HUES64 (cell line): ENCODE results near the gene CNTNAP2.

Experiments used
- H3K27ac ChIP-seq: 2 replicates; pipeline ENCODE4 v1.7.0; 2013; ENCODE audit warnings: low read depth, low read length, inconsistent platforms
- H3K27me3 ChIP-seq: 2 replicates; pipeline ENCODE4 v1.6.1; 2013; ENCODE audit warnings: mild to moderate bottlenecking, low read length; ENCODE audit not compliant: insufficient read depth
- H3K36me3 ChIP-seq: 2 replicates; pipeline ENCODE4 v1.6.1; 2013; ENCODE audit warnings: mild to moderate bottlenecking, low read length; ENCODE audit not compliant: insufficient read depth
- H3K4me1 ChIP-seq: 2 replicates; pipeline ENCODE4 v1.6.1; 2013; ENCODE audit warnings: mild to moderate bottlenecking, low read length, moderate library complexity; ENCODE audit not compliant: insufficient read depth
- H3K4me3 ChIP-seq: 2 replicates; pipeline ENCODE4 v1.5.1; 2013; ENCODE audit warnings: mild to moderate bottlenecking, low read length, moderate library complexity
- H3K9ac ChIP-seq: 2 replicates; pipeline ENCODE4 v1.6.1; 2013; ENCODE audit warnings: mild to moderate bottlenecking, low read depth, low read length
- H3K9me3 ChIP-seq: 2 replicates; pipeline ENCODE4 v1.6.1; 2013; ENCODE audit warnings: low read depth, low read length; ENCODE audit not compliant: insufficient read depth
- whole genome bisulfite sequencing: fragments of 150-250, 120-280 bp; methylation state at CpG from one replicate; pipeline ENCODE4 v1.1.7; 2013; ENCODE audit warnings: missing lambda C conversion rate; 5-methylcytosine and 5-hydroxymethylcytosine counted together

CNTNAP2 gene

DNA sequence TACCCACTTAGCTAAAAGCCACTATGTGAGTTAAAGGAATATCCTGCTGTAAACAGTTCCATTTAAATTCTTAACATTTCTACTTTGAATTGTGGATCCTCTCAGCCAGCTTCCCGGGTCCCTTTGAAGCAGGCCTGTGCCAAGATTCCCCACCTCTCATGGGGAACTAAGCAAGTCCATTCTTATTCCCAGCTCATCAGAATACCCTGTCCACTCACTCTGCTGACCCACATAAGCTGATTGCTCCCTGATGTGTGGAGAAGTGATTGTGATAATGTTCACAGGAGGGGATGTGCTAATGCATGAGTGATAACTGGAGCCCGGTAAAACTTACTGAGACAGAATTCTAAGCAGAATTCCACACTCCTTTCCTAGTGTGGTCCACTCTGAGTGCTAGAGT is 709.7 kb downstream of the CNTNAP2 start:
- Histone ChIP-seq H3K9ac (no peak overlapping the region), H3K27me3 (no peaks in the 10 kb centered on the region), H3K4me3 (no peak overlapping the region), H3K4me1 (peaks cover 16% of the 10 kb centered on the region), H3K27ac (peak overlapping the region; percentile 28; the same call in 1 of the 2 replicates), H3K9me3 (no peaks in the 10 kb centered on the region), H3K36me3 (no peaks in the 10 kb centered on the region)
- WGBS, result 25% methylated on average over 2 of the region's 2 CpGs

DNA sequence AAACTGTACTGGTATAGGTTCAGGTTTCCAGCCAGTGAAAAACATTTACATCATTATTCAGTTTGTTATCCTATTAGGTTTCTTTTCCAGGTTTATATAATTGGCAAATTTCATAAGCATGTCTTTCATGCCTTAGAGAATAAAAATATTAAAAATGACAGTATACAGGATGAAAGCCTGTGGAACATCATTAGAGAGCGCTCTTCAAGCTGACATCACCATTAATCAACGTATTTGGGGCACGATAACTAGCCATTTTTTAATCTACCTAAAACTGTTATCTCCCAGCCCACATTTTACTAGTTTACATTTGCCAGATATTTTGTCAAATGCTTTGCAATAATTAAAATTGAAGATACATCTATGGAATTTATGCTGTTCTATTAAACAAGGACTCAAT is 714.1 kb downstream of the CNTNAP2 start:
- no peak overlapping the region for H3K4me3 ChIP-seq
- no peaks in the 10 kb centered on the region for H3K36me3 ChIP-seq
- no peaks in the 10 kb centered on the region for H3K27me3 ChIP-seq
- H3K9me3 ChIP-seq, result no peaks in the 10 kb centered on the region
- 91% methylated on average over 3 of the region's 3 CpGs for WGBS
- H3K9ac ChIP-seq, result no peak overlapping the region
- H3K27ac ChIP-seq, result no peak overlapping the region
- peaks cover 13% of the 10 kb centered on the region for H3K4me1 ChIP-seq

DNA sequence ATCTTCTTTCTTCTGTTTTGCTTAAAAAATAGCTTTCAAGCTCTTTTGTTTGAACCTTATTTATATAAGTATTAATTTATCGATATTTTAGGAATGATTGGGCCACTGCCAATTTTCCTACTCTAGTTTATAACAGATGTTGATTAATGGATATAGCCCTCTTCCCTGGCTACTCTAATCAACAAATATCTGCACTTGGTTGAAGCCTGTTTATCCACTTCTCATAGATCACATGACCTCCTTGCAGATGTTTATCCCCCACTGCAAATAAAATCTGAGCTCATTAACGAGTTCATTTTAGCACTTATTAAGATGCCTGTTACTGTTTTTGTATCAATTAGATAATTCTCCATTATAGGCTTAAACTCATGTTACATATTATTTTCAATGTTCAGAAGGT is 715.3 kb downstream of the CNTNAP2 start:
- Histone ChIP-seq H3K36me3 (no peaks in the 10 kb centered on the region), H3K27ac (no peak overlapping the region), H3K4me3 (no peak overlapping the region), H3K4me1 (peaks cover 1% of the 10 kb centered on the region; the same call in 1 of the 2 replicates), H3K9ac (no peak overlapping the region), H3K9me3 (no peaks in the 10 kb centered on the region), H3K27me3 (no peaks in the 10 kb centered on the region)
- WGBS, result 100% methylated on average over 1 of the region's 2 CpGs

DNA sequence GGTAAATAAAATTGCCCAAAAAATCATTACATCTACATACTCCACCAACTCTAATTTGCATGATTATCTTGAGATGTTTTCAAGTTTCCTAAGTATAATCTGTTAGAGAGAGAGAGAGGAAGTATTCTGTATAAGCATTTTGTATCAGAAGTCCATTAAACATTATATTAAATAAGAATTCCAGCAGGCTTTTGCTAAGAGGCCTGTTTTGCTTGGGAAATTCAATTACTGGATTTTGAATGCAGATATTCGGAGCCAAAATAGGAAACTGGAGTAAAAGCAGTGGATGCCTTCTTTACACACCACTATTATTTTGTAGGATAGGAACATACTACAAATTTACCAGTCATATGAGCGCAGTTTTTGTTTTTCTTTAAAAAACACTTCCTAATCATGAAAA is 727.8 kb downstream of the CNTNAP2 start:
- Histone ChIP-seq H3K4me1 (no peaks in the 10 kb centered on the region), H3K9ac (no peak overlapping the region), H3K9me3 (no peaks in the 10 kb centered on the region), H3K27me3 (no peaks in the 10 kb centered on the region), H3K27ac (no peak overlapping the region), H3K36me3 (no peaks in the 10 kb centered on the region), H3K4me3 (no peak overlapping the region)
- WGBS, result 100% methylated on average over 1 of the region's 2 CpGs

GRCh38 chr7:146858690-146859089 is 742.1 kb downstream of the CNTNAP2 start:
- no peaks in the 10 kb centered on the region for H3K27me3 ChIP-seq
- no peaks in the 10 kb centered on the region for H3K9me3 ChIP-seq
- H3K9ac ChIP-seq, result no peak overlapping the region
- H3K4me3 ChIP-seq, result no peak overlapping the region
- no peak overlapping the region for H3K27ac ChIP-seq
- no peaks in the 10 kb centered on the region for H3K36me3 ChIP-seq
- no peaks in the 10 kb centered on the region for H3K4me1 ChIP-seq

GRCh38 chr7:146861701-146862100 is 745.1 kb downstream of the CNTNAP2 start:
- Histone ChIP-seq H3K4me3 (no peak overlapping the region), H3K36me3 (no peaks in the 10 kb centered on the region), H3K9ac (no peak overlapping the region), H3K9me3 (no peaks in the 10 kb centered on the region), H3K27ac (no peak overlapping the region), H3K4me1 (peaks cover 6% of the 10 kb centered on the region), H3K27me3 (no peaks in the 10 kb centered on the region)
- WGBS, result over 99% methylated on average over 4 of the region's 4 CpGs

- 100% methylated on average over 2 of the region's 2 CpGs for WGBS
- Histone ChIP-seq H3K4me1 (peaks cover 6% of the 10 kb centered on the region), H3K27ac (no peak overlapping the region), H3K36me3 (no peaks in the 10 kb centered on the region), H3K27me3 (no peaks in the 10 kb centered on the region), H3K9me3 (no peaks in the 10 kb centered on the region), H3K9ac (no peak overlapping the region), H3K4me3 (no peak overlapping the region)
These were observed 745.8 kb downstream of the CNTNAP2 start for GRCh38 chr7:146862415-146862814.

GRCh38 chr7:146864644-146865043 is 748.0 kb downstream of the CNTNAP2 start:
- no peak overlapping the region for H3K4me3 ChIP-seq
- no CpG with 5 or more reads among the region's 2 CpGs for WGBS
- peaks cover 6% of the 10 kb centered on the region for H3K4me1 ChIP-seq
- H3K9me3 ChIP-seq, result no peaks in the 10 kb centered on the region
- no peak overlapping the region for H3K9ac ChIP-seq
- H3K36me3 ChIP-seq, result no peaks in the 10 kb centered on the region
- no peak overlapping the region for H3K27ac ChIP-seq
- no peaks in the 10 kb centered on the region for H3K27me3 ChIP-seq

DNA sequence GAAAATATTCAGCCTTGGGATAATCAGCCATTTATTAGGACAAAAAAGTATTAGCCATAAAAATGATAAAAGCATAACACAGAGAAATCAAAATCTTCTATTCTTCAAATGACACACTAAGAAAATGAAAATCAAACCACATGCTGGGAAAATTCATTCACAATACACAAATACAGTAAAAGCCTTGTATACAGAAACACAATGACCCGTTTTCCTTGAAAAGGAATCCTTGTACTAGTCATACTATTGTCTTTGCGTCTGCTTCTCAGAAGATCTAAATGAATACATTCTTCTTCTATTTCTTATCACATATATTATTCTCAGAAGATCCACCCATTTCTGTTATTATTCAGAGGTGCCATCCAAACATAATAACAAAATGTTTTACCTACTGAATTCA is 749.1 kb downstream of the CNTNAP2 start:
- Histone ChIP-seq H3K27me3 (no peaks in the 10 kb centered on the region), H3K36me3 (no peaks in the 10 kb centered on the region), H3K27ac (no peak overlapping the region), H3K9ac (no peak overlapping the region), H3K4me1 (peaks cover 6% of the 10 kb centered on the region), H3K4me3 (no peak overlapping the region), H3K9me3 (no peaks in the 10 kb centered on the region)
- 93% methylated on average over 2 of the region's 2 CpGs for WGBS

- H3K9me3 ChIP-seq, result no peaks in the 10 kb centered on the region
- no peaks in the 10 kb centered on the region for H3K27me3 ChIP-seq
- H3K36me3 ChIP-seq, result no peaks in the 10 kb centered on the region
- H3K27ac ChIP-seq, result peak overlapping the region; percentile 79; the same call in 1 of the 2 replicates
- no peak overlapping the region for H3K4me3 ChIP-seq
- 86% methylated on average over 4 of the region's 4 CpGs for WGBS
- H3K9ac ChIP-seq, result no peak overlapping the region
- H3K4me1 ChIP-seq, result peaks cover 25% of the 10 kb centered on the region
These were observed 758.1 kb downstream of the CNTNAP2 start for GRCh38 chr7:146874722-146875121.

GRCh38 chr7:146875237-146875785 is 758.7 kb downstream of the CNTNAP2 start:
- no peaks in the 10 kb centered on the region for H3K36me3 ChIP-seq
- peaks cover 25% of the 10 kb centered on the region for H3K4me1 ChIP-seq
- H3K9me3 ChIP-seq, result no peaks in the 10 kb centered on the region
- no peaks in the 10 kb centered on the region for H3K27me3 ChIP-seq
- no peak overlapping the region for H3K4me3 ChIP-seq
- peak overlapping the region; percentile 79; the same call in 1 of the 2 replicates for H3K27ac ChIP-seq
- H3K9ac ChIP-seq, result no peak overlapping the region
- 29% methylated on average over 3 of the region's 3 CpGs for WGBS

- no peaks in the 10 kb centered on the region for H3K27me3 ChIP-seq
- no peak overlapping the region for H3K4me3 ChIP-seq
- H3K9me3 ChIP-seq, result no peaks in the 10 kb centered on the region
- H3K36me3 ChIP-seq, result no peaks in the 10 kb centered on the region
- H3K4me1 ChIP-seq, result peaks cover 25% of the 10 kb centered on the region
- no peak overlapping the region for H3K9ac ChIP-seq
- 83% methylated on average over 1 of the region's 2 CpGs for WGBS
- H3K27ac ChIP-seq, result peak overlapping the region; percentile 11; the same call in 1 of the 2 replicates
These were observed 759.4 kb downstream of the CNTNAP2 start for GRCh38 chr7:146875981-146876380.
